ENCODE results near the gene SGCA.

SGCA gene

GRCh38 chr17:50143461-50144176 is 22.2 kb upstream of the SGCA start:
- no peak for DNase-seq (ENCODE audit: insufficient read length, low spot score)
- no peak for TF ChIP-seq TAF1 (IDR thresholded peaks at IDR 0.05; ENCODE audit: low read depth, low read length)
- TF ChIP-seq PAX5 (IDR thresholded peaks at IDR 0.05; ENCODE audit: insufficient read depth, low read length, severe bottlenecking) = no peak
- TF ChIP-seq POU2F2 (IDR thresholded peaks at IDR 0.05; ENCODE audit: low read depth, low read length) = no peak
- no peak for TF ChIP-seq POLR2A (IDR thresholded peaks at IDR 0.05; ENCODE audit: low read depth, low read length)
- TF ChIP-seq POLR2AphosphoS5 (IDR thresholded peaks at IDR 0.05; ENCODE audit: low read depth, low read length) = no peak; the same call in 1 of the 2 replicates
- no peak for TF ChIP-seq SPI1 (IDR thresholded peaks at IDR 0.05; ENCODE audit: low read depth, low read length)
- no peak for FAIRE-seq

DNA sequence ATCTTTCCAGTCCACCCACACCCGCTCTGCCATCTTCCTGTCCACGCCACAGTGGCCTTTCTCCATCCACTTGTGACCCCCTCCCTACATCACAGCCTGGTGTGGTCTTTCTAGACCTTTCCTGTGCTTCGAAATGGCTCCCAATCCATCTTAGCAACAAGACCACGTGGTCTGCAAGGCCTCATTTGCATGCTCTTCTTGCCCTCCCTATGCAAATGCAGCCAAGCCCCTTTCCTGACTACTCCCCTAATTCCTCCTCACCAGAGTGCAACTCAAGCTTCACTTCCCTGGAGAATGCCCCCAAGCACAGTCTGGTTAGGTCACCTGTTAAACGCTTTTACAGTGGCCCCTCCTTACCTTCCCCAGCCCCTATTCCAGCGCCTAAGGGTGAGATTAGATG is 21.4 kb upstream of the SGCA start:
- no peak for DNase-seq (ENCODE audit: insufficient read length, low spot score)
- FAIRE-seq = no peak

GRCh38 chr17:50144845-50145531 is 20.8 kb upstream of the SGCA start:
- peak; percentile 40 for FAIRE-seq
- TF ChIP-seq TAF1 (IDR thresholded peaks at IDR 0.05; ENCODE audit: low read depth, low read length) = no peak
- TF ChIP-seq PAX5 (IDR thresholded peaks at IDR 0.05; ENCODE audit: insufficient read depth, low read length, severe bottlenecking) = no peak
- no peak for TF ChIP-seq POLR2A (IDR thresholded peaks at IDR 0.05; ENCODE audit: low read depth, low read length)
- TF ChIP-seq POLR2AphosphoS5 (IDR thresholded peaks at IDR 0.05; ENCODE audit: low read depth, low read length) = no peak
- TF ChIP-seq SPI1 (IDR thresholded peaks at IDR 0.05; ENCODE audit: low read depth, low read length) = no peak
- no peak for TF ChIP-seq POU2F2 (IDR thresholded peaks at IDR 0.05; ENCODE audit: low read depth, low read length)
- DNase-seq (ENCODE audit: insufficient read length, low spot score) = no peak

More for the DNA sequence above, 21.4 kb upstream of the SGCA start:
- peak; percentile 86 for TF ChIP-seq POU2F2 (IDR thresholded peaks at IDR 0.05; ENCODE audit: low read depth, low read length)
- TF ChIP-seq PAX5 (IDR thresholded peaks at IDR 0.05; ENCODE audit: insufficient read depth, low read length, severe bottlenecking) = no peak

GRCh38 chr17:50145532-50146229 is 20.1 kb upstream of the SGCA start:
- TF ChIP-seq POLR2AphosphoS5 (IDR thresholded peaks at IDR 0.05; ENCODE audit: low read depth, low read length) = no peak
- no peak for TF ChIP-seq POLR2A (IDR thresholded peaks at IDR 0.05; ENCODE audit: low read depth, low read length)
- DNase-seq (ENCODE audit: insufficient read length, low spot score) = no peak
- FAIRE-seq = no peak

- FAIRE-seq = peak; percentile 28
- no peak for TF ChIP-seq TAF1 (IDR thresholded peaks at IDR 0.05; ENCODE audit: low read depth, low read length)
- no peak for TF ChIP-seq SPI1 (IDR thresholded peaks at IDR 0.05; ENCODE audit: low read depth, low read length)
- TF ChIP-seq POU2F2 (IDR thresholded peaks at IDR 0.05; ENCODE audit: low read depth, low read length) = no peak
These were observed 19.4 kb upstream of the SGCA start for GRCh38 chr17:50146230-50146926.

GRCh38 chr17:50146927-50147665 is 18.7 kb upstream of the SGCA start:
- TF ChIP-seq SPI1 (IDR thresholded peaks at IDR 0.05; ENCODE audit: low read depth, low read length) (no peak), PAX5 (IDR thresholded peaks at IDR 0.05; ENCODE audit: insufficient read depth, low read length, severe bottlenecking) (no peak), POU2F2 (IDR thresholded peaks at IDR 0.05; ENCODE audit: low read depth, low read length) (no peak; the same call in 1 of the 2 replicates), TAF1 (IDR thresholded peaks at IDR 0.05; ENCODE audit: low read depth, low read length) (no peak), POLR2AphosphoS5 (IDR thresholded peaks at IDR 0.05; ENCODE audit: low read depth, low read length) (no peak), POLR2A (IDR thresholded peaks at IDR 0.05; ENCODE audit: low read depth, low read length) (no peak)
- FAIRE-seq = peak; percentile 84
- no peak for DNase-seq (ENCODE audit: insufficient read length, low spot score)

More at GRCh38 chr17:50146230-50146926, 19.4 kb upstream of the SGCA start:
- DNase-seq (ENCODE audit: insufficient read length, low spot score) = no peak

GRCh38 chr17:50147841-50148225 is 18.0 kb upstream of the SGCA start:
- DNase-seq (ENCODE audit: insufficient read length, low spot score) (no peak), FAIRE-seq (no peak)
- TF ChIP-seq PAX5 (IDR thresholded peaks at IDR 0.05; ENCODE audit: insufficient read depth, low read length, severe bottlenecking) (no peak), POLR2A (IDR thresholded peaks at IDR 0.05; ENCODE audit: low read depth, low read length) (peak; percentile 46), POLR2AphosphoS5 (IDR thresholded peaks at IDR 0.05; ENCODE audit: low read depth, low read length) (no peak), POU2F2 (IDR thresholded peaks at IDR 0.05; ENCODE audit: low read depth, low read length) (no peak), SPI1 (IDR thresholded peaks at IDR 0.05; ENCODE audit: low read depth, low read length) (no peak)

DNA sequence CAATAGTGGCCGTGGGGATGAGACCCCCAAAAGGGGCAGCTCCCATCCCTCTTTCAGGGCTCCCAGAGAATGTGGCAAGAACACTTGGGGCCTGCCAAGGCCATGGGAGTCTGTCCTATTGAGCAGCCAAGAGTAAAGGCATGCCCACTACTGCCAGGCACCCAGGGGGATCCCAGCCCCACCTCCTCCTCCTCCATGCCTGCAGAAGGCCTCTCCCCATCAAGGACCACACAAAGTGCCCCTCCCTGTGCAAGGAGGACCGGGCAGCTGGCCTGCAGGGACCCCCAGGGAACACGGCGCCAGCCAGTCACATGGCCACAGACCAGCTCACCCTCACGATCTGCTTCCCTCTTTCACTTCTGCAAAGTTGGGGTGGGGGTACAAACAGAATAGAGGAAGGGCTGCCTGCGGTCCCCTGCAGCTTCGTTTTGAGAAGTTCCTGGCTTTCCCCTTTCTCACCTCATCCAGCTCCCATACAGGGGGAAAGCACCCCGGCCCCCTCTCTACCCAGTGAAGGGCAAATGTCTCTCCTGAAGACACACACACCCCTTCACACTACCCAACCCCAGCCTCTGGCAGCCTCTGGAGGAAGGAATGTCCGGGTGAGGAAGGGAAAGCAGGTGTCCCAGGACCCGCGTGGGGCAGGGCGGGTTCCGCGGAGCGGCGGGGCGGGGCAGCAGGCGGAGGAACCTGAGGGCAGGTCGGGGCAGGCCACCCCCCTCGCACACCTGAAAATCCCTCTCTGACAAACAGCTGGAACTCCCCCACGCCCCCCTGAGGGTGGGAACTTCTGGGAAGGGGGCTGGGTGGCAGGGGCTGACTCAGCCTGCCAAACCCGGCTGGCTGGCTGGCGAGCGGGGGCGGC is 17.3 kb upstream of the SGCA start:
- FAIRE-seq = peak; percentile 98
- DNase-seq (ENCODE audit: insufficient read length, low spot score) = peak; percentile 72

More for the DNA sequence above, 17.3 kb upstream of the SGCA start:
- TF ChIP-seq POLR2A (IDR thresholded peaks at IDR 0.05; ENCODE audit: low read depth, low read length) (no peak; the same call in 1 of the 2 replicates), POU2F2 (IDR thresholded peaks at IDR 0.05; ENCODE audit: low read depth, low read length) (peak; percentile 80), PAX5 (IDR thresholded peaks at IDR 0.05; ENCODE audit: insufficient read depth, low read length, severe bottlenecking) (peak; percentile 2), SPI1 (IDR thresholded peaks at IDR 0.05; ENCODE audit: low read depth, low read length) (peak; percentile 99), POLR2AphosphoS5 (IDR thresholded peaks at IDR 0.05; ENCODE audit: low read depth, low read length) (0 out of 2 replicates have a peak, but pooled peaks have one; percentile 30), TAF1 (IDR thresholded peaks at IDR 0.05; ENCODE audit: low read depth, low read length) (peak; percentile 40; the same call in 1 of the 2 replicates)
